HEK293 (cell line): ENCODE results near the gene PRSS8.
A peak's percentile ranks its signal among the peaks of the same experiment; 100 is the strongest.
"Not testable (repeated sequence)": the region's sequence is repeated elsewhere in the genome, so short reads cannot be mapped to it uniquely, and the experiment has no call there.

Experiments
- CTCF ChIA-PET: fragments of 350-600 bp; formaldehyde crosslinking; extraction: SDS; loops from one replicate; lab custom pipeline; 2021; ENCODE audit warnings: antibody characterized with exemption; lab: Yijun Ruan, JAX
- POLR2A ChIA-PET: fragments of 300-600 bp; formaldehyde crosslinking; extraction: SDS; loops from one replicate; lab custom pipeline; 2020; ENCODE audit warnings: antibody characterized with exemption, inconsistent platforms; lab: Yijun Ruan, JAX
- H3K27ac ChIP-seq: fragments of 200-500 bp; sonication (Bioruptor generic); 2 replicates; pipeline ENCODE4 v1.5.1; 2014; ENCODE audit warnings: low read depth, low read length, control low read depth, inconsistent platforms; ENCODE audit errors: extremely low read depth
- H3K36me3 ChIP-seq, 2 experiments: fragments of 200-500 bp in 1 of 2; sonication (Bioruptor generic) in 1 of 2; 1 replicate in 1 of 2; 2 replicates in 1 of 2; pipeline ENCODE4 v1.5.1; 2014 to 2017; ENCODE audit warnings: inconsistent platforms in 2 of 2, low read length in 2 of 2; ENCODE audit not compliant: control insufficient read depth in 2 of 2, insufficient read depth in 1 of 2
- H3K4me1 ChIP-seq: fragments of 200-500 bp; sonication (Bioruptor generic); 2 replicates; pipeline ENCODE4 v1.5.1; 2014; ENCODE audit warnings: mild to moderate bottlenecking, low read length, inconsistent platforms; ENCODE audit not compliant: control insufficient read depth, insufficient read depth
- H3K4me3 ChIP-seq: 2 replicates; pipeline ENCODE4 v1.5.1; 2011; ENCODE audit warnings: low read depth, mild to moderate bottlenecking, control low read depth, low read length, moderate library complexity
- H3K9me3 ChIP-seq: fragments of 200-500 bp; sonication (Bioruptor generic); 2 replicates; pipeline ENCODE4 v1.5.1; 2014; ENCODE audit warnings: low read depth, low read length, inconsistent platforms; ENCODE audit not compliant: control insufficient read depth, insufficient read depth
- ELK4 ChIP-seq: IDR thresholded peaks from 2 replicates; pipeline ENCODE4 v1.6.1; 2011; ENCODE audit warnings: mild to moderate bottlenecking, low read depth, low read length, borderline replicate concordance
- IKZF3 ChIP-seq: fragments of 450-650 bp; IDR thresholded peaks from 2 replicates; pipeline ENCODE4 v1.5.0; 2018; ENCODE audit warnings: missing biosample characterization, mild to moderate bottlenecking, missing genetic modification characterization, moderate library complexity
- INSM2 ChIP-seq: fragments of 450-650 bp; formaldehyde crosslinking; IDR thresholded peaks from 2 replicates; pipeline ENCODE4 v1.5.1; 2016; ENCODE audit warnings: missing biosample characterization, missing genetic modification characterization
- KLF10 ChIP-seq: fragments of 450-650 bp; IDR thresholded peaks from 2 replicates; pipeline ENCODE4 v1.5.1; 2018; ENCODE audit warnings: missing biosample characterization, mild to moderate bottlenecking, missing genetic modification characterization
- MEIS1 ChIP-seq: sonication (generic); formaldehyde crosslinking; IDR thresholded peaks from 2 replicates; pipeline ENCODE4 v1.8.1; 2022; ENCODE audit warnings: missing genetic modification reagents, mild to moderate bottlenecking, borderline replicate concordance
- OVOL3 ChIP-seq: fragments of 450-650 bp; formaldehyde crosslinking; IDR thresholded peaks from 2 replicates; pipeline ENCODE4 v1.5.1; 2016; ENCODE audit warnings: missing biosample characterization, missing genetic modification characterization
- SP2 ChIP-seq: fragments of 450-650 bp; formaldehyde crosslinking; IDR thresholded peaks from 2 replicates; pipeline ENCODE4 v1.5.1; 2016; ENCODE audit warnings: missing biosample characterization, missing genetic modification characterization
- ZBTB21 ChIP-seq: fragments of 450-650 bp; formaldehyde crosslinking; IDR thresholded peaks from 2 replicates; pipeline ENCODE4 v1.5.1; 2017; ENCODE audit warnings: missing biosample characterization, missing genetic modification characterization
- ZBTB6 ChIP-seq: fragments of 450-650 bp; formaldehyde crosslinking; IDR thresholded peaks from 2 replicates; pipeline ENCODE4 v1.5.1; 2017; ENCODE audit warnings: missing biosample characterization, missing genetic modification characterization
- ZNF121 ChIP-seq: fragments of 450-650 bp; formaldehyde crosslinking; IDR thresholded peaks from 2 replicates; pipeline ENCODE4 v1.5.1; 2016; ENCODE audit warnings: missing biosample characterization, missing genetic modification characterization
- ZNF175 ChIP-seq: fragments of 450-650 bp; formaldehyde crosslinking; IDR thresholded peaks from 2 replicates; pipeline ENCODE4 v1.5.1; 2016; ENCODE audit warnings: missing biosample characterization, missing genetic modification characterization
- ZNF488 ChIP-seq: fragments of 450-650 bp; formaldehyde crosslinking; IDR thresholded peaks from 2 replicates; pipeline ENCODE4 v1.5.1; 2016; ENCODE audit warnings: missing biosample characterization, missing genetic modification characterization
- ZNF555 ChIP-seq: fragments of 450-650 bp; formaldehyde crosslinking; conservative IDR thresholded peaks from 2 replicates; pipeline ENCODE4 v1.5.1; 2017; ENCODE audit warnings: missing biosample characterization, mild to moderate bottlenecking, missing genetic modification characterization, inconsistent platforms
- ZNF561 ChIP-seq: fragments of 450-650 bp; IDR thresholded peaks from 2 replicates; pipeline ENCODE4 v1.5.1; 2018; ENCODE audit warnings: missing biosample characterization, missing genetic modification characterization, borderline replicate concordance
- ZNF658 ChIP-seq: fragments of 450-650 bp; formaldehyde crosslinking; IDR thresholded peaks from 2 replicates; pipeline ENCODE4; 2016; ENCODE audit warnings: missing biosample characterization, missing genetic modification characterization
- ZNF660 ChIP-seq: fragments of 450-650 bp; IDR thresholded peaks from 2 replicates; pipeline ENCODE4 v1.5.1; 2018; ENCODE audit warnings: missing biosample characterization, mild to moderate bottlenecking, missing genetic modification characterization
- ZNF664 ChIP-seq: fragments of 450-650 bp; formaldehyde crosslinking; IDR thresholded peaks from 2 replicates; pipeline ENCODE4 v1.5.1; 2016; ENCODE audit warnings: missing biosample characterization, missing genetic modification characterization
- ZNF707 ChIP-seq: fragments of 450-650 bp; formaldehyde crosslinking; IDR thresholded peaks from 2 replicates; pipeline ENCODE4 v1.5.1; 2016; ENCODE audit warnings: missing biosample characterization, missing genetic modification characterization
- ZSCAN23 ChIP-seq: fragments of 450-650 bp; formaldehyde crosslinking; IDR thresholded peaks from 2 replicates; pipeline ENCODE4 v1.5.1; 2016; ENCODE audit warnings: missing biosample characterization, missing genetic modification characterization

The PRSS8 gene

GRCh38 chr16:31145398-31145990, 10.0 kb upstream of the PRSS8 start:
- CTCF ChIA-PET = interaction anchor here (0.6 to 1.3 kb wide), 3 partner anchors 71 to 333 kb away, joined by 3 read pairs; partner anchors contain the start of genes HSD3B7, ZNF646 and ZNF668
- Histone ChIP-seq H3K4me3 (no peak overlapping the region), H3K27ac (no peak overlapping the region), H3K9me3 (no peaks in the 10 kb centered on the region), H3K4me1 (no peaks in the 10 kb centered on the region; the same call in 1 of the 2 replicates), H3K36me3 (no peaks in the 10 kb centered on the region)
- POLR2A ChIA-PET = interaction anchor here (4.8 kb wide), 1 partner anchor 28 kb away, joined by 104 read pairs; the partner anchor contains the start of gene KAT8
- no peak for TF ChIP-seq ZNF561 (tag by site-specific recombination)
- TF ChIP-seq ZNF664 (tag by site-specific recombination) = no peak
- TF ChIP-seq IKZF3 (tag by site-specific recombination) = no peak
- TF ChIP-seq ZNF121 (tag by site-specific recombination) = no peak

- not testable (repeated sequence) for H3K27ac ChIP-seq, H3K4me3 ChIP-seq, H3K4me1 ChIP-seq, H3K9me3 ChIP-seq, H3K36me3 ChIP-seq
- ChIA-PET POLR2A (interaction anchor here (4.8 kb wide), 1 partner anchor 27 kb away, joined by 104 read pairs; the partner anchor contains the start of gene KAT8), CTCF (interaction anchor here (0.6 to 1.5 kb wide), 4 partner anchors 26 to 159 kb away, joined by 3 to 9 read pairs (median 3); partner anchors contain the start of genes HSD3B7, ZNF646 and ZNF668)
Measured at GRCh38 chr16:31144418-31144817, 8.9 kb upstream of the PRSS8 start.

GRCh38 chr16:31143694-31144148, 8.2 kb upstream of the PRSS8 start:
- Histone ChIP-seq H3K27ac (no peak overlapping the region), H3K36me3 (no peaks in the 10 kb centered on the region), H3K4me3 (no peak overlapping the region), H3K4me1 (no peaks in the 10 kb centered on the region; the same call in 1 of the 2 replicates), H3K9me3 (no peaks in the 10 kb centered on the region)
- ChIA-PET CTCF (interaction anchor here (0.9 to 3.0 kb wide), 9 partner anchors 9 to 191 kb away, joined by 3 to 20 read pairs (median 5); partner anchors contain the start of gene HSD3B7), POLR2A (interaction anchor here (0.6 to 4.8 kb wide), 4 partner anchors 14 to 66 kb away, joined by 3 to 107 read pairs (median 54); partner anchors contain the start of genes FUS and KAT8)
- TF ChIP-seq ZNF175 (tag by site-specific recombination) (no peak), ZBTB6 (no peak), ZNF488 (no peak), MEIS1 (CRISPR knock-in tag) (no peak), ZNF660 (tag by site-specific recombination) (no peak)
- TF ChIP-seq, all 188 proteins: peak for 0

- Histone ChIP-seq H3K4me3 (no peak overlapping the region), H3K27ac (no peak overlapping the region; the same call in 1 of the 2 replicates), H3K36me3 (no peaks in the 10 kb centered on the region), H3K4me1 (no peaks in the 10 kb centered on the region; the same call in 1 of the 2 replicates), H3K9me3 (no peaks in the 10 kb centered on the region)
- ChIA-PET POLR2A (interaction anchor here (0.6 to 4.8 kb wide), 15 partner anchors 15 to 730 kb away, joined by 3 to 107 read pairs (median 6); partner anchors contain the start of genes BCKDK, FUS, HSD3B7 and KAT8), CTCF (interaction anchor here (0.6 to 3.0 kb wide), 33 partner anchors 8 to 261 kb away, joined by 3 to 24 read pairs (median 4); partner anchors contain the start of genes HSD3B7, KAT8, ZNF646 and ZNF668)
- TF ChIP-seq KLF10 (tag by site-specific recombination) (no peak), OVOL3 (tag by site-specific recombination) (no peak), ZNF707 (tag by site-specific recombination) (no peak), ZSCAN23 (tag by site-specific recombination) (no peak), ZBTB21 (no peak), ZNF658 (tag by site-specific recombination) (no peak), SP2 (tag by site-specific recombination) (peak; percentile 34), INSM2 (tag by site-specific recombination) (no peak), ELK4 (no peak), ZNF555 (tag by site-specific recombination) (no peak)
Measured at GRCh38 chr16:31143011-31143693, 7.6 kb upstream of the PRSS8 start.
